K562 (cell line): ENCODE data around the gene GLIS1. TPM values are rescaled to one million over a fixed set of nuclear protein-coding genes. Genes with fewer than 3 reads are reported as not detected.

Experiments
- ATAC-seq: fragments of 200-7000 bp; cut with Tn5 transposase; 3 replicates; pipeline ENCODE4 v1.9.1; 2020; ENCODE audit warnings: moderate library complexity
- BruUV-seq: library from RNA; stranded (reverse); fragments of 400-500 nt; replicated peaks from 2 replicates; lab custom pipeline; 2021; lab: Mats Ljungman, UMichigan
- CTCF ChIA-PET: fragments of 300-600 bp; formaldehyde crosslinking; extraction: SDS; loops from one replicate; lab custom pipeline; 2021; ENCODE audit warnings: low intra/inter-chr PET ratio; lab: Yijun Ruan, JAX
- POLR2A ChIA-PET: fragments of 300-600, 350-650 bp; sonication (Branson Sonifier 250); formaldehyde crosslinking; extraction: SDS; loops from one replicate; lab custom pipeline; 2021; ENCODE audit warnings: antibody characterized with exemption, inconsistent platforms; lab: Yijun Ruan, JAX
- DNase-seq, 4 experiments: peaks; one replicate each; pipeline versions ENCODE4 v3.0.0 to v3.0.0-alpha.2; 2011 to 2018; ENCODE audit warnings: low spot score in 3 of 4, mixed read lengths in 3 of 4; ENCODE audit errors: extremely low read depth in 1 of 4
- FAIRE-seq: peaks from 2 replicates; lab custom pipeline; 2011; peaks lifted over from hg19 to GRCh38; lab: Jason Lieb, UNC
- H2AFZ ChIP-seq: 2 replicates; pipeline ENCODE4 v1.6.0; 2011; ENCODE audit warnings: low read depth, low read length, control low read depth, inconsistent platforms
- H3K27ac ChIP-seq: fragments of 200-600 bp; 3 replicates; pipeline ENCODE4 v1.8.0; 2011; ENCODE audit warnings: low read depth, mild to moderate bottlenecking, control low read depth, inconsistent platforms, low read length, moderate library complexity, mixed read lengths; ENCODE audit errors: extremely low read depth
- H3K27me3 ChIP-seq, 2 experiments: fragments of 300-600 bp in 1 of 2; 2 replicates in 1 of 2; 3 replicates in 1 of 2; pipeline versions ENCODE4 v1.6.0 to v1.8.0; 2011; ENCODE audit warnings: inconsistent platforms in 2 of 2, low read length in 2 of 2, mild to moderate bottlenecking in 1 of 2, mixed read lengths in 1 of 2, moderate library complexity in 1 of 2; ENCODE audit not compliant: control insufficient read depth in 2 of 2, insufficient read depth in 2 of 2
- H3K36me3 ChIP-seq: fragments of 300-600 bp; 3 replicates; pipeline ENCODE4 v1.8.0; 2011; ENCODE audit warnings: mild to moderate bottlenecking, low read length, inconsistent platforms; ENCODE audit not compliant: control insufficient read depth, insufficient read depth
- H3K4me1 ChIP-seq, 2 experiments: fragments of 200-600 bp in 1 of 2; replicated peaks in 1 of 2; 2 replicates in 1 of 2; 3 replicates in 1 of 2; pipeline versions ENCODE4 v1.5.1 to v1.8.0; 2011; ENCODE audit warnings: inconsistent platforms in 2 of 2, low read length in 2 of 2, mild to moderate bottlenecking in 1 of 2, mixed read lengths in 1 of 2, moderate library complexity in 1 of 2; ENCODE audit not compliant: control insufficient read depth in 2 of 2, insufficient read depth in 2 of 2
- H3K4me2 ChIP-seq: 2 replicates; pipeline ENCODE4 v1.6.1; 2011; ENCODE audit warnings: low read length, control low read depth, inconsistent platforms, mixed read lengths; ENCODE audit not compliant: insufficient read depth
- H3K4me3 ChIP-seq: fragments of 200-600 bp; sonication (generic), shearing (Covaris generic); 2 replicates; pipeline ENCODE4 v1.5.1; 2016; ENCODE audit warnings: control low read depth, inconsistent platforms
- H3K79me2 ChIP-seq: fragments of 200-600 bp; 3 replicates; pipeline ENCODE4 v1.8.0; 2011; ENCODE audit warnings: low read length, inconsistent platforms; ENCODE audit not compliant: control insufficient read depth, insufficient read depth
- H3K9ac ChIP-seq, 2 experiments: 2 replicates each; pipeline versions ENCODE4 v1.6.0 to v1.6.1; 2011; ENCODE audit warnings: low read depth in 2 of 2, low read length in 2 of 2, control low read depth in 1 of 2, inconsistent platforms in 1 of 2, mild to moderate bottlenecking in 1 of 2, mixed read lengths in 1 of 2; ENCODE audit not compliant: insufficient read depth in 1 of 2
- H3K9me1 ChIP-seq: one replicate; pipeline ENCODE4 v1.6.0; 2011; ENCODE audit warnings: inconsistent platforms, mild to moderate bottlenecking, low read length, moderate library complexity; ENCODE audit not compliant: control insufficient read depth, insufficient read depth
- H3K9me3 ChIP-seq: replicated peaks from 2 replicates; pipeline ENCODE4 v1.5.1; 2011; ENCODE audit warnings: low read depth, low read length, inconsistent platforms; ENCODE audit not compliant: control insufficient read depth, insufficient read depth
- H4K20me1 ChIP-seq: replicated peaks from 2 replicates; pipeline ENCODE4 v1.6.1; 2011; ENCODE audit warnings: low read length, inconsistent platforms, mixed read lengths; ENCODE audit not compliant: control insufficient read depth, insufficient read depth
- BCL6 ChIP-seq: fragments of 250-450 bp; sonication (Bioruptor Pico); IDR thresholded peaks from 2 replicates; pipeline ENCODE4 v1.4.0; 2020
- CREBBP ChIP-seq: IDR thresholded peaks from one replicate; pipeline ENCODE4 v1.6.1; 2012; ENCODE audit warnings: low read depth, mild to moderate bottlenecking, control low read depth, inconsistent platforms, low read length
- FOS ChIP-seq: IDR thresholded peaks from 3 replicates; pipeline ENCODE4 v1.6.1; 2011; ENCODE audit not compliant: insufficient read length; ENCODE audit errors: extremely low read depth
- FOXJ2 ChIP-seq: fragments of 200-800 bp; sonication (Bioruptor generic); IDR thresholded peaks from 2 replicates; pipeline ENCODE4 v1.6.1; 2016; ENCODE audit warnings: missing genetic modification characterization, missing compliant biosample characterization
- FOXJ3 ChIP-seq: sonication (generic); formaldehyde crosslinking; IDR thresholded peaks from 2 replicates; pipeline ENCODE4 v1.4.0; 2020; ENCODE audit warnings: mild to moderate bottlenecking, missing genetic modification reagents
- KLF10 ChIP-seq: fragments of 250-450 bp; sonication (Bioruptor Pico); IDR thresholded peaks from 2 replicates; pipeline ENCODE4 v1.6.1; 2021; ENCODE audit warnings: matching md5 sums
- PHB ChIP-seq: fragments of 250-450 bp; sonication (Bioruptor Pico); IDR thresholded peaks from 2 replicates; pipeline ENCODE4 v1.5.0; 2021
- PHTF2 ChIP-seq: fragments of 250-450 bp; sonication (Bioruptor Pico); IDR thresholded peaks from 2 replicates; pipeline ENCODE4 v1.5.0; 2021; ENCODE audit warnings: mild to moderate bottlenecking
- TEAD2 ChIP-seq: fragments of 450-650 bp; IDR thresholded peaks from 2 replicates; pipeline ENCODE4 v1.6.1; 2016; ENCODE audit warnings: missing genetic modification characterization, control low read depth, missing compliant biosample characterization
- TSC22D4 ChIP-seq: fragments of 450-650 bp; IDR thresholded peaks from 2 replicates; pipeline ENCODE4 v1.6.1; 2016; ENCODE audit warnings: missing genetic modification characterization, missing biosample characterization, control low read depth
- YBX1 ChIP-seq: fragments of 450-650 bp; IDR thresholded peaks from 2 replicates; pipeline ENCODE4 v1.7.1; 2016; ENCODE audit warnings: mild to moderate bottlenecking
- ZNF175 ChIP-seq: fragments of 200-800 bp; sonication (Bioruptor generic); IDR thresholded peaks from 2 replicates; pipeline ENCODE4 v1.6.1; 2016; ENCODE audit warnings: low read depth, mild to moderate bottlenecking, missing genetic modification characterization, missing compliant biosample characterization
- ZNF431 ChIP-seq: sonication (generic); formaldehyde crosslinking; IDR thresholded peaks from 2 replicates; pipeline ENCODE4 v1.8.0; 2022; ENCODE audit warnings: mild to moderate bottlenecking, missing genetic modification reagents
- WGBS: fragments of 100-300 bp; shearing (Covaris generic); methylation state at CpG from one replicate; pipeline ENCODE4 v1.1.6; 2016; ENCODE audit warnings: low coverage, mixed read lengths; ENCODE audit not compliant: insufficient coverage; ENCODE audit errors: missing lambda C conversion rate; 5-methylcytosine and 5-hydroxymethylcytosine counted together
- in situ Hi-C: fragments of 300-500 bp; cut with MboI; formaldehyde crosslinking; loops from 4 replicates; pipeline ENCODE4 v1.15.0; 2018; ENCODE audit warnings: inconsistent platforms, mixed read lengths
- intact Hi-C: fragments of 100-400 bp; cut with micrococcal nuclease; formaldehyde crosslinking; loops from 2 replicates; pipeline ENCODE4 v1.14.2; 2022
- polyA plus RNA-seq, 8 experiments: library from polyadenylated mRNA; depleted of rRNA in 4 of 8; stranded (reverse) in 5 of 8; unstranded in 3 of 8; fragments of >200 nt; fragmentation: Nextera tagmentation in 2 of 8; fragmentation: Illumina TruSeq in 1 of 8; extraction: Ambion mirVana in 2 of 8; extraction: Trizol in 1 of 8; gene quantifications; 2 replicates each; pipeline versions ENCODE4 v1.2.1 to v1.2.3, GENCODE V29; 2011 to 2014; ENCODE audit warnings: inconsistent platforms in 1 of 8, missing spikeins in 1 of 8
- total RNA-seq, 7 experiments: library from RNA; depleted of rRNA in 6 of 7; stranded (reverse); fragments of >200 nt in 6 of 7; fragmentation: Illumina TruSeq in 2 of 7; extraction: Trizol in 2 of 7; gene quantifications; 2 replicates each; pipeline versions ENCODE4 v1.2.1 to v1.2.3, GENCODE V29; 2011 to 2021; ENCODE audit warnings: low replicate concordance in 1 of 7
- TF ChIP-seq, protein P1 (sequence below), 3 experiments: fragments of 200-800 bp in 1 of 3; fragments of 250-450 bp in 1 of 3; fragments of 450-650 bp in 1 of 3; sonication (Bioruptor Pico) in 1 of 3; sonication (Bioruptor generic) in 1 of 3; formaldehyde crosslinking in 1 of 3; IDR thresholded peaks; 2 replicates each; pipeline versions ENCODE4 v1.6.1 to v1.8.0; 2016 to 2022; ENCODE audit warnings: mild to moderate bottlenecking in 2 of 3, missing genetic modification characterization in 2 of 3, missing compliant biosample characterization in 1 of 3, moderate library complexity in 1 of 3

The GLIS1 gene
- total and polyA plus RNA-seq, 9 of the 15 experiments (the other 6 are each of a cell fraction or from before 2014, with no cell fraction given) = not detected

DNA sequence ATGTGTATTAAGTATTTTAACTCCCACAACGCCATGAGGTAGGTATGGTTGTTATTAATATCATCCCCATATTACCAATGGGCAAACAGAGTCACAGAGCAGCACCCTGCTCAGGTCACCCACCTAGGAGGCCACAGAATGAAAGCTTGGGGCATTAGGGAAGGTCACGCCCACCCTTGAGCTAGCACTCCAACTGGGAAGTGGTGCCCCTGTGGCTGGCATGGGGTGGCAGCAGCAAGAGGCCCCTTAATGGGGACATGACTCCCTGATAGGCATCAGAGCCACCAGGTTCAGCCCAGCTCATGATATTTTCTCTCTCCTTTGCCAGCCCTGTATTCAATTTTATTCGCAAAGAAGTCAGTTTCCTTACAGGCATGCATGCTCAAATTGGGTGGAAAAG is 189.2 kb downstream of the GLIS1 start:
- no TSS peak for BruUV-seq
- no peak overlapping the region for H3K4me3 ChIP-seq
- no peak overlapping the region for H3K27ac ChIP-seq
- FAIRE-seq = no peak
- no peak overlapping the region for H2AFZ ChIP-seq
- no peaks in the 10 kb centered on the region for H3K79me2 ChIP-seq
- 0% methylated on average over 3 of the region's 3 CpGs for WGBS
- no peaks in the 10 kb centered on the region for H3K4me1 ChIP-seq
- H3K9me3 ChIP-seq = no peaks in the 10 kb centered on the region
- no peaks in the 10 kb centered on the region for H3K9me1 ChIP-seq
- H4K20me1 ChIP-seq = peaks cover 8% of the 10 kb centered on the region; the same call in 1 of the 2 replicates
- no peaks in the 10 kb centered on the region for H3K36me3 ChIP-seq
- no peak for TF ChIP-seq PHB
- no peak for TF ChIP-seq ZNF431 (CRISPR knock-in tag)
- TF ChIP-seq PHTF2 (CRISPR knock-in tag) = no peak
- TF ChIP-seq ZNF175 (CRISPR knock-in tag) = no peak
- TF ChIP-seq KLF10 = no peak
- TF ChIP-seq TSC22D4 = no peak
- no peak for TF ChIP-seq FOXJ2 (tag)
- no peak for TF ChIP-seq FOS
- no peak for TF ChIP-seq TEAD2
- TF ChIP-seq YBX1 = no peak
- no peak for TF ChIP-seq CREBBP
- no peak for TF ChIP-seq FOXJ3 (CRISPR knock-in tag)
- TF ChIP-seq, protein P1, sequence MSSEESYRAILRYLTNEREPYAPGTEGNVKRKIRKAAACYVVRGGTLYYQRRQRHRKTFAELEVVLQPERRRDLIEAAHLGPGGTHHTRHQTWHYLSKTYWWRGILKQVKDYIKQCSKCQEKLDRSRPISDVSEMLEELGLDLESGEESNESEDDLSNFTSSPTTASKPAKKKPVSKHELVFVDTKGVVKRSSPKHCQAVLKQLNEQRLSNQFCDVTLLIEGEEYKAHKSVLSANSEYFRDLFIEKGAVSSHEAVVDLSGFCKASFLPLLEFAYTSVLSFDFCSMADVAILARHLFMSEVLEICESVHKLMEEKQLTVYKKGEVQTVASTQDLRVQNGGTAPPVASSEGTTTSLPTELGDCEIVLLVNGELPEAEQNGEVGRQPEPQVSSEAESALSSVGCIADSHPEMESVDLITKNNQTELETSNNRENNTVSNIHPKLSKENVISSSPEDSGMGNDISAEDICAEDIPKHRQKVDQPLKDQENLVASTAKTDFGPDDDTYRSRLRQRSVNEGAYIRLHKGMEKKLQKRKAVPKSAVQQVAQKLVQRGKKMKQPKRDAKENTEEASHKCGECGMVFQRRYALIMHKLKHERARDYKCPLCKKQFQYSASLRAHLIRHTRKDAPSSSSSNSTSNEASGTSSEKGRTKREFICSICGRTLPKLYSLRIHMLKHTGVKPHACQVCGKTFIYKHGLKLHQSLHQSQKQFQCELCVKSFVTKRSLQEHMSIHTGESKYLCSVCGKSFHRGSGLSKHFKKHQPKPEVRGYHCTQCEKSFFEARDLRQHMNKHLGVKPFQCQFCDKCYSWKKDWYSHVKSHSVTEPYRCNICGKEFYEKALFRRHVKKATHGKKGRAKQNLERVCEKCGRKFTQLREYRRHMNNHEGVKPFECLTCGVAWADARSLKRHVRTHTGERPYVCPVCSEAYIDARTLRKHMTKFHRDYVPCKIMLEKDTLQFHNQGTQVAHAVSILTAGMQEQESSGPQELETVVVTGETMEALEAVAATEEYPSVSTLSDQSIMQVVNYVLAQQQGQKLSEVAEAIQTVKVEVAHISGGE (CRISPR knock-in tag; IDR thresholded peaks at IDR 0.05) = no peak
- no peak for TF ChIP-seq BCL6
- POLR2A ChIA-PET = interaction anchor here (0.7 to 1.1 kb wide), 2 partner anchors 15 to 147 kb away, joined by 3 to 4 read pairs; no protein-coding TSS in a partner anchor
- no peak overlapping the region for H3K9ac ChIP-seq
- in situ Hi-C loops (no loop called here), intact Hi-C loops (no loop called here)
- H3K27me3 ChIP-seq = peaks cover 25 to 71% of the 10 kb centered on the region in 2 experiments
- no peak for DNase-seq
- CTCF ChIA-PET = no interaction called here
- no peak for ATAC-seq
- H3K4me2 ChIP-seq = no peak overlapping the region
